Spleen (tissue), 11 donors: ENCODE results near the gene TRPC4AP. TPM values are rescaled to one million over a fixed set of nuclear protein-coding genes. Genes with fewer than 3 reads are reported as not detected.

Experiments
- DNase-seq: peaks from one replicate; pipeline ENCODE4 v3.0.0-alpha.2; 2020
- H3K27ac ChIP-seq, 8 donors: fragments of 200-600 bp; sonication (generic) in 7 of 8; 1 replicate in 4 of 8; 2 replicates in 4 of 8; pipeline versions ENCODE4 v1.5.0 to v1.8.0; 2016 to 2021; ENCODE audit warnings: inconsistent platforms in 4 of 8, mild to moderate bottlenecking in 4 of 8, moderate library complexity in 1 of 8
- H3K27me3 ChIP-seq, 7 donors: fragments of 200-600 bp; sonication (generic) in 6 of 7; replicated peaks in 1 of 7; 1 replicate in 4 of 7; 2 replicates in 3 of 7; pipeline versions ENCODE4 v1.5.0 to v1.8.0; 2016 to 2021; ENCODE audit warnings: inconsistent platforms in 3 of 7, mild to moderate bottlenecking in 1 of 7
- H3K36me3 ChIP-seq, 6 donors: fragments of 200-600 bp; sonication (generic) in 5 of 6; 1 replicate in 4 of 6; 2 replicates in 2 of 6; pipeline versions ENCODE4 v1.5.0 to v1.8.0; 2016 to 2021; ENCODE audit warnings: inconsistent platforms in 2 of 6
- H3K4me1 ChIP-seq, 6 donors: fragments of 200-600 bp; sonication (generic) in 5 of 6; 1 replicate in 3 of 6; 2 replicates in 3 of 6; pipeline versions ENCODE4 v1.5.0 to v1.8.0; 2016 to 2021; ENCODE audit warnings: inconsistent platforms in 3 of 6
- H3K4me3 ChIP-seq, 8 donors: fragments of 200-600 bp; sonication (generic) in 7 of 8; 1 replicate in 4 of 8; 2 replicates in 4 of 8; pipeline versions ENCODE4 v1.5.0 to v1.8.0; 2016 to 2021; ENCODE audit warnings: inconsistent platforms in 4 of 8, mild to moderate bottlenecking in 4 of 8, moderate library complexity in 2 of 8
- H3K9me3 ChIP-seq, 8 donors: fragments of 200-600 bp; sonication (generic) in 7 of 8; 1 replicate in 4 of 8; 2 replicates in 4 of 8; pipeline versions ENCODE4 v1.5.0 to v1.8.0; 2016 to 2021; ENCODE audit warnings: inconsistent platforms in 4 of 8
- CTCF ChIP-seq, 11 experiments: fragments of 200-600 bp in 7 of 11; fragments of 450-650 bp in 4 of 11; sonication (generic) in 4 of 11; IDR thresholded peaks in 8 of 11; conservative IDR thresholded peaks in 3 of 11; 1 replicate in 7 of 11; 2 replicates in 4 of 11; pipeline versions ENCODE4 v1.4.0 to v1.8.0; 2016 to 2021; ENCODE audit warnings: antibody characterized with exemption in 11 of 11, inconsistent platforms in 4 of 11, mild to moderate bottlenecking in 1 of 11
- POLR2A ChIP-seq, 3 donors: fragments of 450-650 bp; IDR thresholded peaks; one replicate each; pipeline ENCODE4 v1.5.1; 2017; ENCODE audit warnings: antibody characterized with exemption in 3 of 3, mild to moderate bottlenecking in 1 of 3
- POLR2AphosphoS5 ChIP-seq, 3 donors: sonication (generic); formaldehyde crosslinking; IDR thresholded peaks; one replicate each; pipeline ENCODE4 v1.5.1; 2017; ENCODE audit warnings: antibody characterized with exemption in 3 of 3
- WGBS, 5 donors: extraction: QIAGEN DNeasy Blood & Tissue Kit in 3 of 5; methylation state at CpG; one replicate each; pipeline versions ENCODE4 v1.1.5 to v1.1.7; 2013 to 2018; 5-methylcytosine and 5-hydroxymethylcytosine counted together
- intact Hi-C: fragments of 100-400 bp; cut with DNase I; formaldehyde crosslinking; loops from one replicate; pipeline ENCODE4 v1.15.0; 2023; ENCODE audit warnings: low total_unique reads
- polyA plus RNA-seq, 3 donors: library from polyadenylated mRNA; stranded (reverse); fragments of 200-250 nt; gene quantifications; one replicate each; pipeline ENCODE4 v1.2.1, GENCODE V29; 2013
- total RNA-seq, 7 donors: library from RNA; depleted of rRNA in 3 of 7; stranded (reverse); fragments of >200 nt in 3 of 7; fragmentation: NEBNext Ultra II Directional in 4 of 7; extraction: Animal tissue kit (Norgen Biotek cat#: 25700) in 4 of 7; gene quantifications; one replicate each; pipeline versions ENCODE4 v1.1.0 to v1.2.1, GENCODE V29; 2016 to 2021
- donor health status: healthy with polysubstance abuse.
- donor health status: DM: no; HTN: no; CAD: no; lungs with moderate emphysema.
- donor health status: DM: no; HTN: no; CAD: no.
- donor health status: Bipolar disorder and iron deficiency.
- donor health status: healthy.
- donor health status: DM: no; HTN: no; CAD: no.
- donor health status: DM: yes; HTN: yes; CAD: no.

TRPC4AP gene
- total and polyA plus RNA-seq, 10 donors, result 26.3 to 81.7 (median 64.9) TPM

GRCh38 chr20:34970846-34971560 is 121.6 kb downstream of the TRPC4AP start:
- Histone ChIP-seq H3K9me3 (no peaks in the 10 kb centered on the region), H3K4me1 (no peaks in the 10 kb centered on the region), H3K27me3 (peaks cover 0 to 3% (median 0%) of the 10 kb centered on the region in 7 donors), H3K4me3 (no peak overlapping the region), H3K27ac (no peak overlapping the region), H3K36me3 (no peaks in the 10 kb centered on the region)
- WGBS, 5 donors, result 88 to 96% (median 91%) methylated on average over 9 of the region's 9 CpGs
- intact Hi-C loops, result no loop called here
- no peak for DNase-seq
- TF ChIP-seq POLR2AphosphoS5 (IDR thresholded peaks at IDR 0.05) (no peak), POLR2A (IDR thresholded peaks at IDR 0.05) (no peak), CTCF (IDR thresholded peaks at IDR 0.05 in 8 of 11, conservative IDR thresholded peaks at IDR 0.05 in 3 of 11) (no peak)

- Histone ChIP-seq H3K4me3 (no peak overlapping the region), H3K27ac (no peak overlapping the region), H3K27me3 (no peaks in the 10 kb centered on the region), H3K36me3 (no peaks in the 10 kb centered on the region), H3K9me3 (no peaks in the 10 kb centered on the region), H3K4me1 (no peaks in the 10 kb centered on the region)
- no peak for DNase-seq
- no peak for TF ChIP-seq POLR2AphosphoS5 (IDR thresholded peaks at IDR 0.05)
- no peak for TF ChIP-seq POLR2A (IDR thresholded peaks at IDR 0.05)
- no peak for TF ChIP-seq CTCF (IDR thresholded peaks at IDR 0.05 in 8 of 11, conservative IDR thresholded peaks at IDR 0.05 in 3 of 11)
- WGBS, 5 donors, result 90 to 96% (median 94%) methylated on average over 6 to 7 of the region's 7 CpGs
- intact Hi-C loops, result no loop called here
Observed at GRCh38 chr20:34970193-34970840, 122.3 kb downstream of the TRPC4AP start.

GRCh38 chr20:34968042-34968775 is 124.4 kb downstream of the TRPC4AP start:
- no peak for DNase-seq
- no peaks in the 10 kb centered on the region for H3K36me3 ChIP-seq
- WGBS, 5 donors, result 79 to 87% (median 84%) methylated on average over 7 of the region's 7 CpGs
- H3K9me3 ChIP-seq, result no peaks in the 10 kb centered on the region
- TF ChIP-seq POLR2AphosphoS5 (IDR thresholded peaks at IDR 0.05), result no peak
- no peak overlapping the region for H3K27ac ChIP-seq
- intact Hi-C loops, result no loop called here
- no peaks in the 10 kb centered on the region for H3K27me3 ChIP-seq
- H3K4me1 ChIP-seq, result no peaks in the 10 kb centered on the region
- no peak overlapping the region for H3K4me3 ChIP-seq

GRCh38 chr20:34967421-34967820 is 125.2 kb downstream of the TRPC4AP start:
- TF ChIP-seq POLR2A (IDR thresholded peaks at IDR 0.05), result no peak
- intact Hi-C loops, result no loop called here
- DNase-seq, result no peak
- Histone ChIP-seq H3K9me3 (no peaks in the 10 kb centered on the region), H3K27me3 (no peaks in the 10 kb centered on the region), H3K4me1 (no peaks in the 10 kb centered on the region), H3K27ac (no peak overlapping the region), H3K4me3 (no peak overlapping the region), H3K36me3 (no peaks in the 10 kb centered on the region)
- 83 to 96% (median 92%) methylated on average over 4 to 5 of the region's 5 CpGs for WGBS, 5 donors

GRCh38 chr20:34965051-34965450 is 127.6 kb downstream of the TRPC4AP start:
- WGBS, 5 donors, result 91 to 98% (median 96%) methylated on average over 5 of the region's 5 CpGs

More at GRCh38 chr20:34965051-34965450, 127.6 kb downstream of the TRPC4AP start:
- H3K4me1 ChIP-seq, result peaks cover 0 to 4% (median 0%) of the 10 kb centered on the region in 6 donors
- H3K9me3 ChIP-seq, result no peaks in the 10 kb centered on the region
- H3K36me3 ChIP-seq, result no peaks in the 10 kb centered on the region
- no peaks in the 10 kb centered on the region for H3K27me3 ChIP-seq
- TF ChIP-seq POLR2AphosphoS5 (IDR thresholded peaks at IDR 0.05), result no peak
- no peak for TF ChIP-seq POLR2A (IDR thresholded peaks at IDR 0.05)
- TF ChIP-seq CTCF (IDR thresholded peaks at IDR 0.05 in 8 of 11, conservative IDR thresholded peaks at IDR 0.05 in 3 of 11), result no peak
- DNase-seq, result no peak
- H3K27ac ChIP-seq, result no peak overlapping the region
- no peak overlapping the region for H3K4me3 ChIP-seq
- intact Hi-C loops, result no loop called here
